NCI-H345 treated with DMSO at 0.1 percent for 48 hours (cell line): ENCODE data around the gene NSA2.

Experiments
- DNase-seq: peaks from one replicate; lab custom pipeline; 2025; ENCODE audit not compliant: unreplicated experiment; lab: John Stamatoyannopoulos, UW

The NSA2 gene

GRCh38 chr5:74810915-74811314 lies 43.9 kb downstream of the NSA2 start:
- DNase-seq, result no peak

GRCh38 chr5:74816875-74817274 lies 49.8 kb downstream of the NSA2 start:
- DNase-seq, result no peak

- DNase-seq, result no peak
These were observed 55.2 kb downstream of the NSA2 start for GRCh38 chr5:74822288-74822687.

GRCh38 chr5:74829413-74829812 lies 62.4 kb downstream of the NSA2 start:
- no peak for DNase-seq
